ENCODE measurements around the gene SLC6A7. TPM values are rescaled to one million over a fixed set of nuclear protein-coding genes. Genes with fewer than 3 reads are reported as not detected.
"Not testable (repeated sequence)": the region's sequence is repeated elsewhere in the genome, so short reads cannot be mapped to it uniquely, and the experiment has no call there.

SLC6A7 gene
- total RNA-seq, 2 donors from 2014 or later, result not detected

GRCh38 chr5:150224483-150225027 is 34.7 kb downstream of the SLC6A7 start:
- Histone ChIP-seq H3K27ac (no peak overlapping the region), H3K4me3 (no peak overlapping the region), H3K4me1 (no peaks in the 10 kb centered on the region), H3K9me3 (no peaks in the 10 kb centered on the region), H3K36me3 (no peaks in the 10 kb centered on the region), H3K27me3 (no peaks in the 10 kb centered on the region)
- TF ChIP-seq CTCF (IDR thresholded peaks at IDR 0.05), result no peak
- no peak for DNase-seq (ENCODE audit: low spot score)

DNA sequence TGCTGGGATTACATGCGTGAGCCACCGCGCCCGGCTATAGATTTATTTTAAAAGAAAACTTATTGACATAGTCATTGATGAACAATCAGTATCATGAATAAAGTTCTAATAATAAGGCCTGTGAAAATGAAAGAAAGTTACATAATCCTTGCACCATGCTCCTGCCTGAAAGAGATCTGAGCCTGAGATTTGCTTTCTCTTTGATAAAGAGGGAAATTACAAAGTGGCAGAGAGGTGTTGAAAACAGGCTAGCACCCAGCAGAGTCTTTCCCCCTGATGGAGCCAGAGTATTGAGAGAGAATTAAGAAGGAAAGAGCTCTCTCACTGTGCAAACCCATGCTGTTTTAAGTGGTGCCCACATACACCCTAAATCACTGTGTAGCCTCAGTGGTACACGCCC is 37.2 kb downstream of the SLC6A7 start:
- H3K9me3 ChIP-seq, result no peaks in the 10 kb centered on the region
- DNase-seq (ENCODE audit: low spot score), result no peak
- H3K4me1 ChIP-seq, result no peaks in the 10 kb centered on the region
- H3K27me3 ChIP-seq, result no peaks in the 10 kb centered on the region
- no peak overlapping the region for H3K27ac ChIP-seq
- no peak overlapping the region for H3K4me3 ChIP-seq
- TF ChIP-seq CTCF (IDR thresholded peaks at IDR 0.05), result no peak
- no peaks in the 10 kb centered on the region for H3K36me3 ChIP-seq

DNA sequence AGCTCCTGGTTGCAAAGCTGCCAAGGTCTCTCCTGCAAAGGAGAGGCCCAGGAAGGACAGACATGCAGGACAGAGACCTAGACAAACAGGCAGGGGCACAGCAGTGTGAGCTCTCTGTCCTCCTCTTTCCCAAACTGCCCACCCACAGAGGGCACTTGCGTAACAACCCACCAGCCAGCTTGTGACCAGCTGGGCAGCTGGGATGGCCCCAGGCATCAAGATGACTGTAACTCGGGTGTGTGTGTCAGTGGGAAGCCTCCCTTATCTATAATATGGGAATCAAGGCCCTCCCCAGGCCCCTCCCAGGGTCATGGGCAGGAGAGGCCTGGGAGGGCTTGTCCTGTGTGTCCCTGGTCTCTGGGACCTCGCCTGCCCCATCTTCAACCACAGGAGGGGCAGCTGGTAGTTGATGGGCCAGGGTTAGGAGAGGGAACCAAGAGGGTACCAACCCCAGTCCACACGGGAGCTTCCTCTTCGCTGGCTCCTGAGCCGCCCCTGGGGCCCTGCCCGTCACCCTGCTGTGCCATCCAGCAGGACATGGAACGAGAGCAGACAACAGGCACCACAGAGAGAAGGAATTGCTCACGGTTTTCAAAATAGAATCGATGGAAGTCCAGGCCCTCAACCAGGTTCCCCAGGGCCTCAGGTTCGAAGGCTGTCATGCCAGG is 37.9 kb downstream of the SLC6A7 start:
- Histone ChIP-seq H3K36me3 (no peaks in the 10 kb centered on the region), H3K9me3 (no peaks in the 10 kb centered on the region), H3K4me1 (no peaks in the 10 kb centered on the region), H3K27ac (no peak overlapping the region), H3K4me3 (no peak overlapping the region), H3K27me3 (no peaks in the 10 kb centered on the region)
- DNase-seq (ENCODE audit: low spot score), result no peak
- no peak for TF ChIP-seq CTCF (IDR thresholded peaks at IDR 0.05)

GRCh38 chr5:150229571-150229970 is 39.7 kb downstream of the SLC6A7 start:
- Histone ChIP-seq H3K4me1 (no peaks in the 10 kb centered on the region), H3K36me3 (no peaks in the 10 kb centered on the region), H3K27ac (no peak overlapping the region), H3K27me3 (no peaks in the 10 kb centered on the region), H3K4me3 (no peak overlapping the region), H3K9me3 (no peaks in the 10 kb centered on the region)
- no peak for DNase-seq (ENCODE audit: low spot score)
- no peak for TF ChIP-seq CTCF (IDR thresholded peaks at IDR 0.05)

DNA sequence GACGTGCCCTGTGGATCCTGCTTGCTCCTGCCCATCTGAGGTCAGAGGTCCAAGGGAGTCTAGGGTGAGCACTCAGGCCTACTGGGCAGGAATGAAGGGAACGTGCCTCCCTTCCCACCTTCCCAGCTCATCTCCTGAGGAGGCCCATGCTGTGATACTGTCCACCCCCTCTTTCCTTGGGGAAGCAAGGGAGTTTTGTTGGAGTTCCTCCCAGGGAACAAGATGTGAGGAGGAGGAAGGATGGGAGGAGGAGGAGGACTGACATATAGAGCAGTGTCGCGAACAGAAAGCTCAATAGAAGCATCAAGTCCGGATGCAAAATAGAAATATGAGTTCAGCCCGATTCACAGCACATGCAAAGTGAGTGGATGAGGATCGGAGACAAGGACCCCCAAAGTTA is 41.0 kb downstream of the SLC6A7 start:
- Histone ChIP-seq H3K4me3 (no peak overlapping the region), H3K9me3 (no peaks in the 10 kb centered on the region), H3K36me3 (no peaks in the 10 kb centered on the region), H3K4me1 (no peaks in the 10 kb centered on the region), H3K27ac (no peak overlapping the region), H3K27me3 (no peaks in the 10 kb centered on the region)
- DNase-seq (ENCODE audit: low spot score), result no peak
- no peak for TF ChIP-seq CTCF (IDR thresholded peaks at IDR 0.05)

- H3K27me3 ChIP-seq; H3K4me1 ChIP-seq; H3K4me3 ChIP-seq; H3K36me3 ChIP-seq; H3K9me3 ChIP-seq; H3K27ac ChIP-seq; DNase-seq (ENCODE audit: low spot score): not testable (repeated sequence)
These were observed 43.8 kb downstream of the SLC6A7 start for GRCh38 chr5:150233706-150234105.

Measured in right atrium auricular region (tissue), 2 donors.